SK-N-SH treated with all-trans-retinoic acid at 6 μM for 48 hours (cell line): Measurements from ENCODE around the gene GLRX3.

Source experiments
- BACH2 ChIP-seq: fragments of 250-450 bp; sonication (Bioruptor Pico); IDR thresholded peaks from 2 replicates; pipeline ENCODE4 v1.9.0; 2021; ENCODE audit warnings: mild to moderate bottlenecking, borderline replicate concordance
- ISL1 ChIP-seq: fragments of 250-450 bp; sonication (Bioruptor Pico); IDR thresholded peaks from 2 replicates; pipeline ENCODE4 v2.1.2; 2022; ENCODE audit warnings: mild to moderate bottlenecking, moderate library complexity
- PPARA ChIP-seq: fragments of 250-450 bp; sonication (Bioruptor Pico); IDR thresholded peaks from 2 replicates; pipeline ENCODE4 v1.5.0; 2020; ENCODE audit warnings: mild to moderate bottlenecking, borderline replicate concordance
- RARB ChIP-seq: fragments of 250-450 bp; sonication (Bioruptor Pico); IDR thresholded peaks from 2 replicates; pipeline ENCODE4 v1.8.0; 2021; ENCODE audit warnings: mild to moderate bottlenecking, moderate library complexity
- TOX ChIP-seq: fragments of 250-450 bp; sonication (Bioruptor Pico); IDR thresholded peaks from 2 replicates; pipeline ENCODE4 v1.8.0; 2021; ENCODE audit warnings: mild to moderate bottlenecking, moderate library complexity, borderline replicate concordance
- ZFP30 ChIP-seq: fragments of 450-650 bp; formaldehyde crosslinking; IDR thresholded peaks from 2 replicates; pipeline ENCODE4 v1.5.0; 2022; ENCODE audit warnings: mild to moderate bottlenecking, moderate library complexity
- ZNF565 ChIP-seq: fragments of 450-650 bp; formaldehyde crosslinking; conservative IDR thresholded peaks from 2 replicates; pipeline ENCODE4 v1.5.0; 2020; ENCODE audit warnings: low read depth, mild to moderate bottlenecking, moderate library complexity
- TF ChIP-seq, protein P1 (sequence below): fragments of 250-450 bp; sonication (Bioruptor Pico); IDR thresholded peaks from 2 replicates; pipeline ENCODE4 v1.5.0; 2020; ENCODE audit warnings: mild to moderate bottlenecking, moderate library complexity
- TF ChIP-seq, protein P2 (sequence below): fragments of 250-450 bp; sonication (Bioruptor Pico); IDR thresholded peaks from 2 replicates; pipeline ENCODE4 v1.8.0; 2020; ENCODE audit warnings: mild to moderate bottlenecking, moderate library complexity, borderline replicate concordance
- TF ChIP-seq, protein P3 (sequence below): fragments of 250-450 bp; sonication (Bioruptor Pico); IDR thresholded peaks from 2 replicates; pipeline ENCODE4 v1.8.0; 2021; ENCODE audit warnings: low read depth, mild to moderate bottlenecking, moderate library complexity, borderline replicate concordance
- TF ChIP-seq, protein P4 (sequence below): fragments of 250-450 bp; sonication (Bioruptor Pico); IDR thresholded peaks from 2 replicates; pipeline ENCODE4 v1.5.1; 2020; ENCODE audit warnings: low read depth, mild to moderate bottlenecking, moderate library complexity

DNA sequence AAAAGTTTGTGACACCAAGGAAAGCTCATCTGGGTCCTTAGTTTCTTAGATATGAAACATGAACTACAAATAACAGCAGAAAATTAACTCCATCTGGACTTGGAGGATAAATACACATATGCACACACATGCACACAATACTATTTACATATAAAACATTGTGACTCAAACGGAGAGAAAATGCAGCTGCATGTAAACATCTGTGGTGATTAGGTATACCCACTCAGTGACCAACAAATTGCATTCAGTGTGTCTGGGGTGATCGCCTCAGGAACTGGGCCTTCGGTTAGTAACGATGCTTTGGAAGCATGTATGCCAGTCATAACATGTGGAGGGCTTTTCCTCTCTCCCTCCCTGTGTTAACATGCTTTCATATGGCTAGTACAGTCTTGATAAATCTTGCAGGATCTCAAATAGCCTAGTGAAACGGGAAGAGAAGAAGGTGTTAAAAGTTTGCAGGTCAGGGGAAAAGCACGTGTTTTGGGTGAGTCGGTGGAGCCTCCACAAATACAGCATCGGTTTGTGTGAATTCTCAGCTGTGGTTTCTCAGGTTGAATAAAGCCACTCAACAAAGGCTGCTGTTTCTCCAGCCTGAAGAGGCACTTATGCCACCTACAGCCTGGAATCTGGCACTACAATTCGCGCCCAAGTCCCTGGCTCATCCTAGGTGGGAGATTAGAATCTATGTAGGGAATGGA is 8.7 kb upstream of the GLRX3 start:
- no peak for TF ChIP-seq TOX (CRISPR knock-in tag)
- TF ChIP-seq, protein P1, sequence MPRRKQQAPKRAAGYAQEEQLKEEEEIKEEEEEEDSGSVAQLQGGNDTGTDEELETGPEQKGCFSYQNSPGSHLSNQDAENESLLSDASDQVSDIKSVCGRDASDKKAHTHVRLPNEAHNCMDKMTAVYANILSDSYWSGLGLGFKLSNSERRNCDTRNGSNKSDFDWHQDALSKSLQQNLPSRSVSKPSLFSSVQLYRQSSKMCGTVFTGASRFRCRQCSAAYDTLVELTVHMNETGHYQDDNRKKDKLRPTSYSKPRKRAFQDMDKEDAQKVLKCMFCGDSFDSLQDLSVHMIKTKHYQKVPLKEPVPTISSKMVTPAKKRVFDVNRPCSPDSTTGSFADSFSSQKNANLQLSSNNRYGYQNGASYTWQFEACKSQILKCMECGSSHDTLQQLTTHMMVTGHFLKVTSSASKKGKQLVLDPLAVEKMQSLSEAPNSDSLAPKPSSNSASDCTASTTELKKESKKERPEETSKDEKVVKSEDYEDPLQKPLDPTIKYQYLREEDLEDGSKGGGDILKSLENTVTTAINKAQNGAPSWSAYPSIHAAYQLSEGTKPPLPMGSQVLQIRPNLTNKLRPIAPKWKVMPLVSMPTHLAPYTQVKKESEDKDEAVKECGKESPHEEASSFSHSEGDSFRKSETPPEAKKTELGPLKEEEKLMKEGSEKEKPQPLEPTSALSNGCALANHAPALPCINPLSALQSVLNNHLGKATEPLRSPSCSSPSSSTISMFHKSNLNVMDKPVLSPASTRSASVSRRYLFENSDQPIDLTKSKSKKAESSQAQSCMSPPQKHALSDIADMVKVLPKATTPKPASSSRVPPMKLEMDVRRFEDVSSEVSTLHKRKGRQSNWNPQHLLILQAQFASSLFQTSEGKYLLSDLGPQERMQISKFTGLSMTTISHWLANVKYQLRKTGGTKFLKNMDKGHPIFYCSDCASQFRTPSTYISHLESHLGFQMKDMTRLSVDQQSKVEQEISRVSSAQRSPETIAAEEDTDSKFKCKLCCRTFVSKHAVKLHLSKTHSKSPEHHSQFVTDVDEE (CRISPR knock-in tag) = no peak
- TF ChIP-seq BACH2 (CRISPR knock-in tag) = no peak
- TF ChIP-seq, protein P2, sequence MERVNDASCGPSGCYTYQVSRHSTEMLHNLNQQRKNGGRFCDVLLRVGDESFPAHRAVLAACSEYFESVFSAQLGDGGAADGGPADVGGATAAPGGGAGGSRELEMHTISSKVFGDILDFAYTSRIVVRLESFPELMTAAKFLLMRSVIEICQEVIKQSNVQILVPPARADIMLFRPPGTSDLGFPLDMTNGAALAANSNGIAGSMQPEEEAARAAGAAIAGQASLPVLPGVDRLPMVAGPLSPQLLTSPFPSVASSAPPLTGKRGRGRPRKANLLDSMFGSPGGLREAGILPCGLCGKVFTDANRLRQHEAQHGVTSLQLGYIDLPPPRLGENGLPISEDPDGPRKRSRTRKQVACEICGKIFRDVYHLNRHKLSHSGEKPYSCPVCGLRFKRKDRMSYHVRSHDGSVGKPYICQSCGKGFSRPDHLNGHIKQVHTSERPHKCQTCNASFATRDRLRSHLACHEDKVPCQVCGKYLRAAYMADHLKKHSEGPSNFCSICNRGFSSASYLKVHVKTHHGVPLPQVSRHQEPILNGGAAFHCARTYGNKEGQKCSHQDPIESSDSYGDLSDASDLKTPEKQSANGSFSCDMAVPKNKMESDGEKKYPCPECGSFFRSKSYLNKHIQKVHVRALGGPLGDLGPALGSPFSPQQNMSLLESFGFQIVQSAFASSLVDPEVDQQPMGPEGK (CRISPR knock-in tag) = no peak
- TF ChIP-seq, protein P3, sequence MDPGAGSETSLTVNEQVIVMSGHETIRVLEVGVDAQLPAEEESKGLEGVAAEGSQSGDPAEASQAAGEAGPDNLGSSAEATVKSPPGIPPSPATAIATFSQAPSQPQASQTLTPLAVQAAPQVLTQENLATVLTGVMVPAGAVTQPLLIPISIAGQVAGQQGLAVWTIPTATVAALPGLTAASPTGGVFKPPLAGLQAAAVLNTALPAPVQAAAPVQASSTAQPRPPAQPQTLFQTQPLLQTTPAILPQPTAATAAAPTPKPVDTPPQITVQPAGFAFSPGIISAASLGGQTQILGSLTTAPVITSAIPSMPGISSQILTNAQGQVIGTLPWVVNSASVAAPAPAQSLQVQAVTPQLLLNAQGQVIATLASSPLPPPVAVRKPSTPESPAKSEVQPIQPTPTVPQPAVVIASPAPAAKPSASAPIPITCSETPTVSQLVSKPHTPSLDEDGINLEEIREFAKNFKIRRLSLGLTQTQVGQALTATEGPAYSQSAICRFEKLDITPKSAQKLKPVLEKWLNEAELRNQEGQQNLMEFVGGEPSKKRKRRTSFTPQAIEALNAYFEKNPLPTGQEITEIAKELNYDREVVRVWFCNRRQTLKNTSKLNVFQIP = no peak
- no peak for TF ChIP-seq ZFP30
- no peak for TF ChIP-seq ZNF565 (CRISPR knock-in tag)
- TF ChIP-seq ISL1 (CRISPR knock-in tag) = no peak
- TF ChIP-seq, protein P4, sequence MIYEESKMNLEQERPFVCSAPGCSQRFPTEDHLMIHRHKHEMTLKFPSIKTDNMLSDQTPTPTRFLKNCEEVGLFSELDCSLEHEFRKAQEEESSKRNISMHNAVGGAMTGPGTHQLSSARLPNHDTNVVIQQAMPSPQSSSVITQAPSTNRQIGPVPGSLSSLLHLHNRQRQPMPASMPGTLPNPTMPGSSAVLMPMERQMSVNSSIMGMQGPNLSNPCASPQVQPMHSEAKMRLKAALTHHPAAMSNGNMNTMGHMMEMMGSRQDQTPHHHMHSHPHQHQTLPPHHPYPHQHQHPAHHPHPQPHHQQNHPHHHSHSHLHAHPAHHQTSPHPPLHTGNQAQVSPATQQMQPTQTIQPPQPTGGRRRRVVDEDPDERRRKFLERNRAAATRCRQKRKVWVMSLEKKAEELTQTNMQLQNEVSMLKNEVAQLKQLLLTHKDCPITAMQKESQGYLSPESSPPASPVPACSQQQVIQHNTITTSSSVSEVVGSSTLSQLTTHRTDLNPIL (CRISPR knock-in tag) = no peak
- no peak for TF ChIP-seq RARB
- TF ChIP-seq PPARA (CRISPR knock-in tag) = no peak
